ENCODE results near the gene TMEM38A. TPM values are rescaled to one million over a fixed set of nuclear protein-coding genes. Genes with fewer than 3 reads are reported as not detected.

The TMEM38A gene
- total and polyA plus RNA-seq, 2 donors (not counting 1 experiment from before 2014, with no cell fraction given) = 1.2 to 2.0 TPM

- Histone ChIP-seq H3K79me2 (ENCODE audit: control insufficient read depth, insufficient read depth, low read length) (no peaks in the 10 kb centered on the region), H3K27ac (ENCODE audit: insufficient read depth, low read length) (no peak overlapping the region), H3K4me1 (ENCODE audit: control insufficient read depth, extremely low read depth, insufficient read depth, low read length) (peaks cover 3% of the 10 kb centered on the region), H3K9me3 (ENCODE audit: control insufficient read depth, insufficient read depth, low read depth, low read length) (no peaks in the 10 kb centered on the region), H4K20me1 (ENCODE audit: control insufficient read depth, extremely low read depth, insufficient read depth, low read length) (no peaks in the 10 kb centered on the region), H3K4me2 (ENCODE audit: extremely low read depth, insufficient read depth, low read length) (no peak overlapping the region), H3K9ac (ENCODE audit: insufficient read depth, low read length) (no peak overlapping the region), H3K36me3 (ENCODE audit: control insufficient read depth, insufficient read depth, low read length) (no peaks in the 10 kb centered on the region), H2AFZ (ENCODE audit: low read length) (no peak overlapping the region), H3K27me3 (ENCODE audit: control insufficient read depth, insufficient read depth, low read length) (no peaks in the 10 kb centered on the region), H3K4me3 (replicated peaks in 1 of 4; ENCODE audit: control extremely low read depth in 1 of 4, insufficient read depth in 1 of 4, low read depth in 3 of 4, low read length in 4 of 4) (no peak overlapping the region)
- DNase-seq (ENCODE audit: low read depth in 2 of 2) = peak in 1 of 2 donors; percentile 79
- TF ChIP-seq CTCF (conservative IDR thresholded peaks at IDR 0.05 in 1 of 2, IDR thresholded peaks at IDR 0.05 in 1 of 2; ENCODE audit: low read depth in 1 of 2, low read length in 2 of 2) (no peak), EZH2 (IDR thresholded peaks at IDR 0.05; ENCODE audit: low read length, missing control alignments) (no peak)
Measured at GRCh38 chr19:16737911-16738310, 77.0 kb downstream of the TMEM38A start.

- no peak overlapping the region for H3K9ac ChIP-seq (ENCODE audit: insufficient read depth, low read length)
- H3K27ac ChIP-seq (ENCODE audit: insufficient read depth, low read length) = no peak overlapping the region
- no peaks in the 10 kb centered on the region for H3K9me3 ChIP-seq (ENCODE audit: control insufficient read depth, insufficient read depth, low read depth, low read length)
- TF ChIP-seq EZH2 (IDR thresholded peaks at IDR 0.05; ENCODE audit: low read length, missing control alignments) (no peak), CTCF (conservative IDR thresholded peaks at IDR 0.05 in 1 of 2, IDR thresholded peaks at IDR 0.05 in 1 of 2; ENCODE audit: low read depth in 1 of 2, low read length in 2 of 2) (no peak)
- H3K36me3 ChIP-seq (ENCODE audit: control insufficient read depth, insufficient read depth, low read length) = no peaks in the 10 kb centered on the region
- no peaks in the 10 kb centered on the region for H3K27me3 ChIP-seq (ENCODE audit: control insufficient read depth, insufficient read depth, low read length)
- H3K4me1 ChIP-seq (ENCODE audit: control insufficient read depth, extremely low read depth, insufficient read depth, low read length) = no peaks in the 10 kb centered on the region
- H3K4me2 ChIP-seq (ENCODE audit: extremely low read depth, insufficient read depth, low read length) = no peak overlapping the region
- H3K79me2 ChIP-seq (ENCODE audit: control insufficient read depth, insufficient read depth, low read length) = no peaks in the 10 kb centered on the region
- H3K4me3 ChIP-seq (replicated peaks in 1 of 4; ENCODE audit: control extremely low read depth in 1 of 4, insufficient read depth in 1 of 4, low read depth in 3 of 4, low read length in 4 of 4) = no peak overlapping the region
- no peaks in the 10 kb centered on the region for H4K20me1 ChIP-seq (ENCODE audit: control insufficient read depth, extremely low read depth, insufficient read depth, low read length)
- DNase-seq (ENCODE audit: low read depth in 2 of 2) = no peak
- no peak overlapping the region for H2AFZ ChIP-seq (ENCODE audit: low read length)
Measured at GRCh38 chr19:16739546-16739945, 78.6 kb downstream of the TMEM38A start.

Other genes with a start within 250 kb of the TMEM38A start
- 8.2 and 10.9 TPM in 2 replicates for gene EPS15L1, start 189.2 kb upstream of the TMEM38A start, total RNA-seq
- 11.3 and 16.2 TPM in 2 replicates for gene EPS15L1, start 189.2 kb upstream of the TMEM38A start, polyA plus RNA-seq
- not detected in 2 replicates for gene CALR3, start 165.0 kb upstream of the TMEM38A start, total RNA-seq
- gene CALR3, start 165.0 kb upstream of the TMEM38A start, polyA plus RNA-seq = 0.10 TPM in 1 of 2 replicates, not detected in the other
- gene C19orf44, start 164.7 kb upstream of the TMEM38A start, total RNA-seq = 2.8 and 3.6 TPM in 2 replicates
- 2.8 and 2.9 TPM in 2 replicates for gene C19orf44, start 164.7 kb upstream of the TMEM38A start, polyA plus RNA-seq
- 4.4 and 6.1 TPM in 2 replicates for gene CHERP, start 118.7 kb upstream of the TMEM38A start, total RNA-seq
- gene CHERP, start 118.7 kb upstream of the TMEM38A start, polyA plus RNA-seq = 2.4 and 5.2 TPM in 2 replicates
- 16.9 and 19.0 TPM in 2 replicates for gene SLC35E1, start 88.7 kb upstream of the TMEM38A start, total RNA-seq
- 34.0 and 36.1 TPM in 2 replicates for gene SLC35E1, start 88.7 kb upstream of the TMEM38A start, polyA plus RNA-seq
- 3.3 and 4.5 TPM in 2 replicates for gene MED26, start 32.9 kb upstream of the TMEM38A start, total RNA-seq
- gene MED26, start 32.9 kb upstream of the TMEM38A start, polyA plus RNA-seq = 3.7 TPM in 2 replicates
- gene SMIM7, start 995 bp upstream of the TMEM38A start, total RNA-seq = 58.1 and 64.7 TPM in 2 replicates
- gene SMIM7, start 995 bp upstream of the TMEM38A start, polyA plus RNA-seq = 91.4 and 104 TPM in 2 replicates
- gene NWD1, start 58.7 kb downstream of the TMEM38A start, total RNA-seq = not detected in 2 replicates
- gene NWD1, start 58.7 kb downstream of the TMEM38A start, polyA plus RNA-seq = not detected in 2 replicates
- gene SIN3B, start 168.3 kb downstream of the TMEM38A start, total RNA-seq = 22.3 and 32.9 TPM in 2 replicates
- gene SIN3B, start 168.3 kb downstream of the TMEM38A start, polyA plus RNA-seq = 14.9 and 18.9 TPM in 2 replicates
- gene F2RL3, start 227.9 kb downstream of the TMEM38A start, total RNA-seq = under 0.01 TPM in 1 of 2 replicates, not detected in the other
- gene F2RL3, start 227.9 kb downstream of the TMEM38A start, polyA plus RNA-seq = 0.01 and 0.05 TPM in 2 replicates